GM12874 (cell line): Measurements from ENCODE around the gene TTYH2.

Source experiments
- CTCF ChIP-seq: IDR thresholded peaks from 2 replicates; pipeline ENCODE4 v1.5.1; 2011; ENCODE audit warnings: low read depth, mild to moderate bottlenecking, control low read depth, low read length, moderate library complexity; ENCODE audit not compliant: insufficient read depth

The TTYH2 gene

DNA sequence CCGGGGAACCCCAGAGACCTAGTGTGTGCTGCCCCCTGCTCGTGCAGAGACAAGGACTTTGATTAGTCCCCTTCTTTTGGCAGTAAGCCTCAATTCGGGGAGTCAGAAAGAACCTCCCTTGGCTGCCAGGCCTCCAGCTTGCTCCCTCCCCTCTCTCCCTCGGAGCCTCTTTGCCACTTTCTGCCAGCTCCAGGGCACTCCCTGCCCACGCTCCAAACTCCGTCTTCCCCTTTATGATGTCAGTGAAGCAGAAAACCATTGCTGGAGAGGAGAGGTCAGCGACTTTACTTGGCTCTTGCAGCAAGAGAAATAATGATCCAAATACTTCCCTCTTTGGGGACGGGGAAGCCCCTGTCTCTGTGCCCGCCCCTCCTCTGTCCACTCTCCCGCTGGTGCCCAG, 28.1 kb downstream of the TTYH2 start:
- no peak for TF ChIP-seq CTCF

- TF ChIP-seq CTCF: no peak
Observed at GRCh38 chr17:74241847-74242246, 28.5 kb downstream of the TTYH2 start.

DNA sequence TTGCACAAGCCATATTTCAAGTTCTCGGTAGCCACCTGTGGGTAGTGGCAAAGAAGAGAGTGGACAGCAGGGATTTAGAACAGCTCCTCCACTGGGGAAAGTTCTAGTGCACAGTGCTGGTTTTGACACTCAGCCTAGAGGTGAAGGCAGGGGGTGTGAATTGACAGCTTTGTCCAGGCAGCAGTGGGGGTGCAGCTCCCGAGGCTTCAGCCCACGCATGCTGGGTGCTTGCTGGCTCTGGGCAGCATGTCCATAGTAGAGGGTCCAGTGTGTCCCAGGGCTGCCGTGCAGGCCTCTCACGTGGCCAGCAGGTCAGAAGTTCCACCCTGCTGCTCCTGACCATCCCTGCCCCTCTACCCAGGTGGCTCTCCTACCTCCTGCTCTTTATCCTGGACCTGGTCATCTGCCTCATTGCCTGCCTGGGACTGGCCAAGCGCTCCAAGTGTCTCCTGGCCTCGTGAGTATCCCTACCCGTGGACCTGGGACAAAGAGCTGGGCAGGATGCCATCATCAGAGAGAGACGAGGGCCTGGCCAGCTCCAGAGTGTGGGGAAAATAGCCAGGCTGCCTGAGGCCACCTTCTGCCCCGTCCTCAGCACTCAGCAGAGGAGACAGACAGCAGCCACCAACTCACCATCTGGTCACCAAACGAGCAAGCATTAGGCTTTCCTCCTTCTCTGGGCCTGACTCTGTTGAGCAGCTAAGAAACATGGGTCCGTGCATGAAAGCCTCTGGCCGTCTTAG, 29.8 kb downstream of the TTYH2 start:
- no peak for TF ChIP-seq CTCF

- no peak for TF ChIP-seq CTCF
Observed at GRCh38 chr17:74244128-74244527, 30.8 kb downstream of the TTYH2 start.

- no peak for TF ChIP-seq CTCF
Observed at GRCh38 chr17:74244548-74244947, 31.2 kb downstream of the TTYH2 start.

- no peak for TF ChIP-seq CTCF
Observed at GRCh38 chr17:74245145-74245831, 31.9 kb downstream of the TTYH2 start.

- TF ChIP-seq CTCF: no peak
Observed at GRCh38 chr17:74245871-74246270, 32.5 kb downstream of the TTYH2 start.
